A673 (cell line): ENCODE data around the gene PAPSS2.

Experiments
- CTCF ChIP-seq: fragments of 300-800, 200-600 bp; sonication (generic); conservative IDR thresholded peaks from 2 replicates; pipeline ENCODE4 v1.5.1; 2017; ENCODE audit warnings: low read depth, mild to moderate bottlenecking, antibody characterized with exemption, low read length, moderate library complexity, mixed read lengths
- EZH2 ChIP-seq: fragments of 200-600 bp; sonication (generic); IDR thresholded peaks from 2 replicates; pipeline ENCODE4 v1.6.1; 2017; ENCODE audit warnings: borderline replicate concordance, low read depth, mild to moderate bottlenecking, mixed read lengths, antibody characterized with exemption, low read length; ENCODE audit not compliant: poor library complexity, severe bottlenecking

GRCh38 chr10:87658858-87659555 lies 671 bp upstream of the PAPSS2 start:
- no peak for TF ChIP-seq CTCF
- TF ChIP-seq EZH2, result no peak
